GM21786 (cell line): Measurements from ENCODE around the gene SSBP1.
"Not testable (repeated sequence)": the region's sequence is repeated elsewhere in the genome, so short reads cannot be mapped to it uniquely, and the experiment has no call there.

Experiments used
- ATAC-seq: cut with Tn5 transposase; IDR thresholded peaks from one replicate; pipeline ENCODE4 v1.9.1; 2021; ENCODE audit not compliant: unreplicated experiment

SSBP1 gene

GRCh38 chr7:141737836-141738591, at the start of gene SSBP1:
SSBP1 (plus strand) TSS chr7:141738358; CDS start chr7:141739167, 809 bp downstream.
- peak; percentile 90 for ATAC-seq

- not testable (repeated sequence) for ATAC-seq
Measured at GRCh38 chr7:141689072-141689825, 48.9 kb upstream of the SSBP1 start.

GRCh38 chr7:141691540-141691939, 46.6 kb upstream of the SSBP1 start:
- ATAC-seq: no peak

GRCh38 chr7:141691961-141692360, 46.2 kb upstream of the SSBP1 start:
- ATAC-seq: no peak

- no peak for ATAC-seq
Measured at GRCh38 chr7:141693082-141693481, 45.1 kb upstream of the SSBP1 start.

- ATAC-seq: peak; percentile 28
Measured at GRCh38 chr7:141695803-141696289, 42.3 kb upstream of the SSBP1 start.

GRCh38 chr7:141696348-141696747, 41.8 kb upstream of the SSBP1 start:
- no peak for ATAC-seq

GRCh38 chr7:141697211-141697871, 40.8 kb upstream of the SSBP1 start:
- ATAC-seq: no peak

- no peak for ATAC-seq
Measured at GRCh38 chr7:141698247-141699015, 39.7 kb upstream of the SSBP1 start.

GRCh38 chr7:141699860-141700259, 38.3 kb upstream of the SSBP1 start:
- ATAC-seq: no peak

GRCh38 chr7:141700296-141700847, 37.8 kb upstream of the SSBP1 start:
- ATAC-seq: no peak

GRCh38 chr7:141700848-141701371, 37.2 kb upstream of the SSBP1 start:
- ATAC-seq: no peak

- ATAC-seq: peak; percentile 75
Measured at GRCh38 chr7:141701489-141702046, 36.6 kb upstream of the SSBP1 start.

- peak; percentile 74 for ATAC-seq
Measured at GRCh38 chr7:141702047-141702567, 36.1 kb upstream of the SSBP1 start, which contains the start of gene DENND11. DENND11 (minus strand) TSS chr7:141702166; CDS start chr7:141702153, 13 bp downstream.

GRCh38 chr7:141702892-141703291, 35.3 kb upstream of the SSBP1 start:
- no peak for ATAC-seq

GRCh38 chr7:141704112-141704511, 34.0 kb upstream of the SSBP1 start:
- ATAC-seq: no peak

GRCh38 chr7:141704741-141705140, 33.4 kb upstream of the SSBP1 start:
- ATAC-seq: no peak

GRCh38 chr7:141706239-141707064, 31.7 kb upstream of the SSBP1 start:
- ATAC-seq: no peak

- ATAC-seq: no peak
Measured at GRCh38 chr7:141708351-141708750, 29.8 kb upstream of the SSBP1 start, which contains the start of gene WEE2. WEE2 (plus strand) TSS chr7:141708353; CDS start chr7:141708759, 406 bp downstream.
